ENCODE results near the gene DEPP1.

Gene DEPP1

GRCh38 chr10:44993922-44994751, 15.5 kb upstream of the DEPP1 start:
- DNase-seq (ENCODE audit: low read depth in 2 of 2, low spot score in 1 of 2): no peak

GRCh38 chr10:44993226-44993921, 14.8 kb upstream of the DEPP1 start:
- DNase-seq (ENCODE audit: low read depth in 2 of 2, low spot score in 1 of 2): no peak

DNA sequence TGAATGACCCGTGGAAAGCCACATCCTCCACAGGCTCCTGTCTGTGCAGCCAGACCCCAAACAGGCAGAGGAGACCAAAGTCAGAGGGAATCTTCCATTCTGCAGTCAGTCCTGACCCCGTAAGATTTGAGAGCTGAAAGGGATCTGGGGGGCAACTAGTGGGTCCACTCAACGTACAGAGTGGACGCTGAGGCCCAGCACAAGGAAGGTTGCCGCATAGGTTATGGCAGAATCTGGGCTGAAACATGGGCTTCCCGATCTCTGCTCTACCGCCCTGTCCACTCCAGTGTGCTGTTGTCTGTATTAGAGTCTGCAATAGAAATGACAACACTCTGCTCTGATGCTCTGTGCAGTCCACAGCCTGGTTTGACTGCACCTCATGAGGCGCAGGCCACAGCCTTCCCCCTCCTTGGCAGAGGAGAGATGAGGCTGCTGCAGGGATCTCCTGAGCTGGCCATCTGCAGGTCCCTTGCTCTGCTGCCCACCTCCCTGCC, 14.2 kb upstream of the DEPP1 start:
- DNase-seq (ENCODE audit: low read depth in 2 of 2, low spot score in 1 of 2): no peak

DNA sequence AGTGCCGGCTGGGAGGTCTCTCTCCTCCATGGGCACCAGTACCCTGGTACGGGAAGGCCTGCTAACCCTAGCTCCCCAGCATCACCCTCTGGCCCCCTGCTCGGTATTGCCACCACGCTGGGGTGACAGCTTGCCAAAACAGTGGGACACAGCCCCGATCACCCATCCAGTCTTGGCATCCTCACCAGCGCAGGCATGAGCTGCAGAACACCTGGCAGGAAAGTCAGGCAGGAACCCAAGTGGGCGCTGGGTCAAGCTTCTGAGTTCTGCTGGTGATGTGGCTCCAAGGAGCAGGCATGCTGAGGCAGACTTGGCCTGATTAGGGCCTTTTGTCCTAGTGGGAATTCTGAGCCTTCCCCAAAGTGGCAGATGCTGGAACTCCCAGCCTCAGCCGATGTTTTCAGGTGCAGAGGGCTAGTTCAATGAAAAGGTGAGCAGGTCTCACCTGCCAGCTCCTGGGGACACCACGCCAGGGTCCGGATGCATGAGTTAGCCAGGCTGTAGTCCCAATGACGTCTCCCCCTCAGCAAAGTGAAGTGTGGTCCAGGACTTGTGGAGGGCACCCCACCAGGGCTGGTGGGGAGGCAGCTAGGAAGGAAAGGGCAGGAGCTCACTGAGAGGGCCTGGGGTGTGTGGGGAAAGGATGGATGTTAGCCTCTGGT, 13.6 kb upstream of the DEPP1 start:
- no peak for DNase-seq (ENCODE audit: low read depth in 2 of 2, low spot score in 1 of 2)

DNA sequence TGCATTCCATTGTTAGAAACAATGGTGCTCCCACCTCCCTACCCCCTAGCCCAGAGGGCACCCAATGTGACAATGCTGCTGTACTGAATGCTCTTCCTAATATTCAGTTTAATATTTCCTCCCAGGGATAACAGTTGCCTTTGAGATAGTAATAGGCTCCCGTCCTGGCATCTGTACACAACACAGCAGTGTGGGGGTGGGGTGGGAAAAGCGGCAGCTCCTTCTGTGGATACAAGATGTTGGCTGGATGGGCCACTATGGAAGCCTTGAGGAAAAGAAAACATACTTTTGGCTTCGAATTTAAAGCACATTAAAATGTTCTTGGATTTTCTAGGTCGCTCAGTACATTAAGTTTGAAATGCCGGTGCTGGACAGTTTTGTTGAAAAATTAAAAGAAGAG, 13.0 kb upstream of the DEPP1 start:
- no peak for DNase-seq (ENCODE audit: low read depth in 2 of 2, low spot score in 1 of 2)

GRCh38 chr10:44990965-44991364, 12.4 kb upstream of the DEPP1 start:
- DNase-seq (ENCODE audit: low read depth in 2 of 2, low spot score in 1 of 2): no peak

DNA sequence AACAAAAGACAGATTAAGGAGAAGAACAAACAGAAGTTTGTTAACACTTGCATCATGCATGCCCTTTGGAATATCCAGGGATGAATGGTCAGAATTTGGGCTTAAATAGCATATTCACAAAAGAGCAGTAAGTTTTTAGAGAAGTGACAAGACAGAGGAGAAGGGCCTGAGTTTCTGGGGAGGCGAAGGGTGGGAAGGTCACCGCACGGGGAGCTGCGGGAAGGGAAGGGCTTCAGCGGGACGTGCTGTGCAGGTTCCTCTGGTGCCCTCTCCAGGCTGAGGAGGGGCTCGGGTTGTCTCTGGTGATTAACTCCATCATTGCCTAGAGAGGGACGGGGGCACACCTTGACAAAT, 11.7 kb upstream of the DEPP1 start:
- DNase-seq (ENCODE audit: low read depth in 2 of 2, low spot score in 1 of 2): no peak

DNA sequence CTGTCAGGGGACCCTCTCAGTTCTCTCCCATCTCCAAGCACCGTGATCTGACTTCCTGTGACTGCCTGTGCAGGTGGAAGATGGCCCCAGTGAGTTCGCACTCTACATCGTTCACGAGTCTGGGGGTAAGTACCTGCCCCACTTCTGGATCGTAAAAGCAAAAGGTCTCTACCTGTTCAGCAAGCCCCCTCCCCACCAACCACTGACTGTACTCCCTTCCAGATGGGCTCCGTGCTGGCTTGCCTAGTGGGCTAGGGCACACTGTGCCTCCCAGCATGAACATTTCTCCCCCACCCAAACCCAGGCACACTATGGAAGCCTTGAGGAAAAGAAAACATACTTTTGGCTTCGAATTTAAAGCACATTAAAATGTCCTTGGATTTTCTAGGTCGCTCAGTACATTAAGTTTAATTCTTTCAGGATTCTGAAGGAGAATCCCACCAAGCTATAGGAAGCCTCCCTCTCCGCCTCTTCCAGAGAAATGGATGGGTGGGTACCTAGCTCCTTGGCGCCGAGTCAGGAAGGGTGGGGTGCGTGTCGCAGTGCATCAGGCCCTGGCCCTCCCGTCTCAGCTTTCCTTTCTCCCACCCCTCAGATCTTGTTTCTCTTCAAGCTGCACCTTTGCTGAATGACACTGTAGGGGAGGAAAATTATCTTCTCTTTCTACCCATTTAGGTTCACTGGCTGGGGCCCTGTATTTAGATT, 11.1 kb upstream of the DEPP1 start:
- DNase-seq (ENCODE audit: low read depth in 2 of 2, low spot score in 1 of 2): no peak

DNA sequence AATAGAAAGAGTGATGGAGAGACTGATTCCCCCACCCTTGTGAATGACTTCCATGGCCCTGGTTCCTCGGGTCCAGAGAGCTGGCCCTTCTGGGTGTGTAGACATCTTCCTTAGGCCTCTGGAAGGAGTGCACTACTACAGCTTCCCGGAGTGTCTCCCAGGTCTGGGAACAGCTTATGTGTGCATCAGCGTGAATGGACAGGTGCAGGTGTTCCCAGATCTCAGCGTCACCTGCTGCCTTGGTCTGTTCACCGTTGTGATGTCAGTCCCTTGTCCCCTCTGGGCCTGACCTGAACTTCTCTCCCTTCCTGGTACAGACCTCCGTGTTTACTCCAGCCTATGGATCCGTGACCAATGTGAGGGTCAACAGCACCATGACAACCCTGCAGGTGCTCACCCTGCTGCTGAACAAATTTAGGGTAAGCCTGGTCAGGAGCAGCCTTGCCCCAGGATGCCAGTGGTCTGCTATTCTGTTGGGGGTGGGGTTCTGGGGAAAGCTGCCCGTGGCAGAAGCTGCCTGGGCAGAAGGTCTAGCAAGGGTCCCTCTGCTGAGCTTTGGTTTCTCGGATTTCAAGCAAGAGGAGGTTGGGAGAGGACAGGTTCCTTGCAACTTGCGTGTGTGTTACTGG, 10.5 kb upstream of the DEPP1 start:
- no peak for DNase-seq (ENCODE audit: low read depth in 2 of 2, low spot score in 1 of 2)

DNA sequence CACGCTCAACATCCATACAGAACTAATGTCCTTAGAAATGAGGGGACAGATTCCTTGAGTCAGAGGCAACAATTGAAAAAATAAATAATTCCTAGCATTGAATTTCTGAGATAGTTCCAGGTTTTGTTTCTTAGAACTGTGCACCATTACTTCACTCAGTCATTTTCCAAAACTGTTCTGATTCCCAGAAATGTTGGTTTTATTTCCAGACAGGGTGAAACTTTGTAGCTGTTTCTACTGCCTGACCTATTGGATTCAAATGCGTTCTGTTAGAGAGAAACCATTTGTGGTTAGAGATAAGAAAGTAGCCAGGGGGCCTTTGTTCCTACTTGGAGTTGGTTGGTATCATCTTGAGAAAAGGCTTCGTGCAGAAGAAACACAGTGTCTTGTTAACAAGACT, 8.1 kb upstream of the DEPP1 start:
- no peak for DNase-seq (ENCODE audit: low read depth in 2 of 2, low spot score in 1 of 2)

DNA sequence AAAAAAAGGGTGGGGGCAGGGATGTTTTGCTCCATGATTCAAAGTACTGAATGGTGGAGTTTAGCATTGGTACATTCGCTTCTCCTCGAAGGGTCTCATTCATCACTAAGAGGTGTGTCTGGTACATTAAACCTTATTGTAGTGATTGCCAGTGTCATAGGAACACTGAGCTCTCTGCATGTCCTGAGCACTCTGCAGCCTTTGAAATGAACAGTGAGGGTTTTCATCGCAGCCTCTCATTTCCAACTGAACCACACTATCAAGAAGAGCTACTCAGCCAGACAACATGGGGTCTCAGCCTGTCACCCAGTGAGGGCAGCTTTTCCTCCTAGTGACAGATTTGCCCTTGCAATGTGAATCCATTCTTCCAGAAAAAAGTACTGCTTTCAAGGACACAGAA, 7.6 kb upstream of the DEPP1 start:
- DNase-seq (ENCODE audit: low read depth in 2 of 2, low spot score in 1 of 2): no peak

DNA sequence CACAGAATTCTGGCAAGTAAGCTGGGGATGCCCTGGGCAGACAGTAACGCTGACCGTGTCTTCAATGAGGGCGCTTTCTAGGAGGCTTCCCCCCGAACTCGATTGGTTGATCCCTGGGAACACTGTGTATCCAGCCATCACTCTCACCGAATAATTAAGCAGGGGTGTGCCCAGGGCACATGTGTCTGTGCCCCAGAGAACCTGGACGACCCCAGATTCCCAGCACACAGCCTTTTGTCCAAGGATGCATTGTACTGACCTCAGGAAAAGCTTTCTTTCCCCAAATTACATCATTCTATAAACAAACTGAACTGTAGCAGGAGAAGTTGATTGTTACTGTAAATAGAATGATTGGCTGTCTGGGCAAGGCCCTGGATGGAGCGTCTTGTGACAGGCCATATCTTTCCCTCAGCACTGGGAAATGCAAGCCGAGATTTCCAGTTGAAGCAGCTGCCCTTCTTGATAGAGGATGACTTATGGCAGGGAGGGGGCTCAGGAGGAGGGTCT, 6.6 kb upstream of the DEPP1 start:
- DNase-seq (ENCODE audit: low read depth in 2 of 2, low spot score in 1 of 2): no peak

DNA sequence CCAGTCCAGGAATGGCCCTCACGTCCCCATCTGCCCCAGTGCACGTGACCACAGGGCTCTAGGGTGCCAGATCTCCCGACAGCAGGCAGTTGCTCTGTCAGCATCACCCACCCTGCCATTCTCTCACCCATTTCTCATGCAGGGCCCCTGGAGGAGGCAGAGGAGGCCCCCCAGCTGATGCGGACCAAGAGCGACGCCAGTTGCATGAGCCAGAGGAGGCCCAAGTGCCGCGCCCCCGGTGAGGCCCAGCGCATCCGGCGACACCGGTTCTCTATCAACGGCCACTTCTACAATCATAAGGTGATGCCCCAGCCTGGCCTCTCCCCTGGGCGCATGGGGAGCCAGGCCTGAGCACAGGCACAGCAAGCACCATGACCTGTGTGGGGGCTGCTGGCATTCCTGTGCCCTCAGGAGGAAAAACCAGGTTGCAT, 6.1 kb upstream of the DEPP1 start:
- no peak for DNase-seq (ENCODE audit: low read depth in 2 of 2, low spot score in 1 of 2)

GRCh38 chr10:44983895-44984278, 5.3 kb upstream of the DEPP1 start:
- no peak for DNase-seq (ENCODE audit: low read depth in 2 of 2, low spot score in 1 of 2)

GRCh38 chr10:44983066-44983894, 4.7 kb upstream of the DEPP1 start:
- DNase-seq (ENCODE audit: low read depth in 2 of 2, low spot score in 1 of 2): no peak

GRCh38 chr10:44982496-44982895, 3.9 kb upstream of the DEPP1 start:
- no peak for DNase-seq (ENCODE audit: low read depth in 2 of 2, low spot score in 1 of 2)

GRCh38 chr10:44982114-44982460, 3.5 kb upstream of the DEPP1 start:
- DNase-seq (ENCODE audit: low read depth in 2 of 2, low spot score in 1 of 2): no peak

GRCh38 chr10:44981172-44982113, 2.8 kb upstream of the DEPP1 start:
- DNase-seq (ENCODE audit: low read depth in 2 of 2, low spot score in 1 of 2): no peak

All from stimulated activated CD8-positive, alpha-beta memory T cell treated with anti-CD3 and anti-CD28 coated beads, Interleukin-4, amount 100 ng/mL, for 1 hour (primary cell).